GM12891 (cell line): ENCODE measurements around the gene ERLIN1.

Source experiments
- DNase-seq: peaks from one replicate; pipeline ENCODE4 v3.0.0; 2011; ENCODE audit warnings: low spot score; ENCODE audit not compliant: insufficient read length
- FAIRE-seq: peaks from 2 replicates; lab custom pipeline; 2011; peaks lifted over from hg19 to GRCh38; lab: Jason Lieb, UNC
- PAX5 ChIP-seq: IDR thresholded peaks from 2 replicates; pipeline ENCODE4 v1.6.1; 2011; ENCODE audit warnings: low read length, moderate library complexity, mild to moderate bottlenecking; ENCODE audit not compliant: insufficient read depth, severe bottlenecking
- POLR2A ChIP-seq: IDR thresholded peaks from 2 replicates; pipeline ENCODE4 v1.6.1; 2011; ENCODE audit warnings: low read depth, low read length, control low read depth
- POLR2AphosphoS5 ChIP-seq: IDR thresholded peaks from 2 replicates; pipeline ENCODE4 v1.6.1; 2011; ENCODE audit warnings: low read depth, low read length, control low read depth
- POU2F2 ChIP-seq: IDR thresholded peaks from 2 replicates; pipeline ENCODE4 v1.6.1; 2011; ENCODE audit warnings: low read depth, mild to moderate bottlenecking, control low read depth, low read length, moderate library complexity
- SPI1 ChIP-seq: IDR thresholded peaks from 2 replicates; pipeline ENCODE4 v1.6.1; 2011; ENCODE audit warnings: low read depth, low read length, control low read depth
- TAF1 ChIP-seq: IDR thresholded peaks from 2 replicates; pipeline ENCODE4 v1.6.1; 2011; ENCODE audit warnings: low read depth, low read length, control low read depth

The ERLIN1 gene

DNA sequence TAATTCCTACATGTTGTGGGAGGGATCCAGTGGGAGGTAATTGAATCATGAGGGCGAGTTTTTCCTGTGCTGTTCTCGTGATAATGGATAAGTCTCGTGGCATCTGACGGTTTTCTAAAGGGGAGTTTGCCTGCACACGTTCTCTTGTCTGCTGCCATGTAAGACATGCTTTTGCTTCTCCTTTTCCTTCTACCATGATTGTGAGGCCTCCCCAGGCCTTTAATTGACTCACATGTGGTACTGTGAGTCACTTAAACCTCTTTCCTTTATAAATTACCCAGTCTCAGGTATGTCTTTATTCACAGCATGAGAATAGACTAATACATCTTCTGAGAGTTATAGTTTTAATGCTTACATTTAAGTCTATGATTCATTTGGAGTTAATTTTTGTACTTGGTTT is 81.5 kb downstream of the ERLIN1 start:
- TF ChIP-seq TAF1, result no peak
- no peak for TF ChIP-seq PAX5
- no peak for TF ChIP-seq POU2F2
- DNase-seq, result no peak
- no peak for FAIRE-seq

DNA sequence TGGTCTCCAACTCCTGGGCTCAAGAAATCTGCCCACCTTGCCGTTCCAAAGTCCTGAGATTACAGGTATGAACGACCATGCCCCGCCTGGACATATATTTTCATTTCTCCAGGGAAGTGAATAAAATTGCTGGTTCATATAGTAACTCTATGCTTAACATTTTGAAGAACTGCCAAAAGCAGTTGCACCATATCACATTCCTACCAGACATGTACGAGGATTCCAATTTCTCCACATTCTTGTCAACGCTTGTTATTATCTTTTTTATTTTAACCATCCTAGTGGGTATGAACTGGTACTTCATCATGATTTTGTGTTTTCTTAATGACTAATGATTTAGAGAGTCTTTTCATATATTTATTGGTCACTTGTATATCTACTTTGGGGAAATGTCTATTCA is 82.2 kb downstream of the ERLIN1 start:
- no peak for FAIRE-seq
- TF ChIP-seq POLR2AphosphoS5, result no peak
- TF ChIP-seq TAF1, result no peak
- no peak for TF ChIP-seq PAX5
- no peak for TF ChIP-seq POU2F2
- TF ChIP-seq POLR2A, result no peak
- TF ChIP-seq SPI1, result no peak
- no peak for DNase-seq

DNA sequence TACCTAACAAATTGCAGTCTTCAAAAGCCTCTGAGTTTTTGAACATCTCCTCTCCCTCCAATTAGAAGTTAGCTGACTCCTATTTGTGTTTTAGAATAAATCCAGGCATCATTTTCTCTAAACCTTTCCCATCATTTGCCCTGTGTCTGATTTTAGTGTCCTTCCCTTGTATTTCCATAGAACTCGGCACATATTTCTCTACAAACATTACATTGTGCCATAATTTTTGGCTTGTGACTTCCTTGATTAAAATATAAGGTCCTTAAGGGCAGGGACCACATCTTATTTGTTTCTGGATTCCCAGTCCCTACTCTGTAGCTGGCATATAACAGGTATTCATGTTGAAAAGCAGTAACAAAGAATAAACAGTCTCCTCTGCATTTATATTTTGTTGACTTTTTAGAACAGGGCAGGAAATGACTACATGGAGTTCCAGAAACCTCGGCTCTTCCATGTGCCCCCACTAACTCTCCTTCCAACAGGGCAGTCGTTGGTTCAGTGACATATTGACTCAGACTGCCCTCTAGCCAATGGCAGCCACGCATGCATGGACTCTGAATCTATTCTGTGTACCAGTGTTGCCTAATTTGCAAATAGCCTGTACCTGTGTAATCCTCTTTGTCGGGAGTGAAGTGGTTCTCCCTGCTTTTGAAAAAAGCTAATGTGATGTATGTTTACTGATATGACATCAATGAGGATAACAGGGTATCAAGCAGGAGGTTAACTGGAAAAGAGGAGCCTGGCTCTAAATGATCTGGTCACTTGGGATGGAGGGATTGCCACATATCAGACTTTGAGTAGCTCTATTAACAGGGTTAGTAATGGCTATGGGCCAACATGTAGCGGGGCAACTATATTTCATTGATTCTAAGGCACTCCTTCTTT is 84.4 kb downstream of the ERLIN1 start:
- no peak for TF ChIP-seq POLR2AphosphoS5
- DNase-seq (no peak), FAIRE-seq (no peak)

DNA sequence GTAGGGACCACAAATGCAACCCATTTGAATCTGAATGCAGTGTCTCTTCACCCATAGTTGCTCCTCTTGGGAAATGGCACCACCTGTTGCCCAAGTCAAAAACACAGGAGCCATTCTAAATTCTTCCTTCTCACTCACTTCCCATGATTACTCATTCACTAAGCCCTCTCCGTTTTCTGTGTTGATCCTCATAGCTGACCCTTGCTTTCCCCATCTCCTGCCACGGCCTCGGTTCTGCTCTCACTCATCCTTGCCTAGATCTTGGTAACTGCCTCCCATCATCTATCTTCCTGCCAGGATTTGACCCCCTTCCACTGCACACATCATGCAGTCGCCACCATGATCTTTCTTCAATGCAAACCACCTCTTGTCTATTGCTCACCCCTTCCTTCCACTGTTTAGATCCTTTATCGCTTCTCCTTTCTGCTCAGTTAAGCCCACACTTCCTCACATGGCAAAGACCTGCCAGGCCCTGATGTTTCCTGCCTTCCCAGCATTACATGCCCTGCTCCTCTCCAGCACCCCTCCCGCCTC is 85.1 kb downstream of the ERLIN1 start:
- DNase-seq, result no peak
- FAIRE-seq, result no peak
- TF ChIP-seq SPI1 (no peak), POLR2AphosphoS5 (no peak), POLR2A (no peak), POU2F2 (no peak), PAX5 (no peak), TAF1 (no peak)
